Limb (tissue), 2 donors: ENCODE results near the gene NAA30.

ENCODE experiments used
- DNase-seq, 2 donors: peaks; one replicate each; pipeline ENCODE4 v3.0.0-alpha.2; 2016; ENCODE audit errors: extremely low spot score in 2 of 2

NAA30 gene

GRCh38 chr14:57392830-57393229 lies 2.4 kb downstream of the NAA30 start:
- no peak for DNase-seq

GRCh38 chr14:57400556-57401494 lies 10.4 kb downstream of the NAA30 start:
- no peak for DNase-seq

GRCh38 chr14:57401501-57401900 lies 11.1 kb downstream of the NAA30 start:
- no peak for DNase-seq

- no peak for DNase-seq
These were observed 11.9 kb downstream of the NAA30 start for GRCh38 chr14:57402173-57402852.

GRCh38 chr14:57403521-57403864 lies 13.1 kb downstream of the NAA30 start:
- no peak for DNase-seq

DNA sequence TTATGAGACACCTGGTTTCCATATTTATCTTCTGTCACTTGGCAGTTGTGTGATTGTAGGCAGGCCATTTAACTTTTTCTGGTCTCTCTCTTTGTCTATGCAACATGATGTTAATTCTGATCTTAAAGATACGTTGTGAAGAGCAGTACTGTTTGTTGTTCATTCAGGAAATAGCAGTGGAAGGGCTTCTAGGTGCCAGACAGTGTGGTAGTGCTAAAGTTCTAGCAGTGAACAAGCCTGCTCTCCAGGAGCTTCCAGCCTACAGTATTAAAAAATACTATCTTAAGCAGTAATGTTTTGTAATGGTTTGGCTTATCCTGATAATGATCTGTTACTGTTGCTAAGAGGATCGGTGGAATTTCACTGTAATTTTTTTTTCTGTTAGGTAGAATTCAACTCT lies 15.2 kb downstream of the NAA30 start:
- no peak for DNase-seq

GRCh38 chr14:57408037-57408436 lies 17.7 kb downstream of the NAA30 start:
- no peak for DNase-seq

GRCh38 chr14:57408634-57409033 lies 18.2 kb downstream of the NAA30 start:
- no peak for DNase-seq

GRCh38 chr14:57412341-57412740 lies 22.0 kb downstream of the NAA30 start:
- DNase-seq: no peak

GRCh38 chr14:57413849-57414248 lies 23.5 kb downstream of the NAA30 start:
- no peak for DNase-seq

DNA sequence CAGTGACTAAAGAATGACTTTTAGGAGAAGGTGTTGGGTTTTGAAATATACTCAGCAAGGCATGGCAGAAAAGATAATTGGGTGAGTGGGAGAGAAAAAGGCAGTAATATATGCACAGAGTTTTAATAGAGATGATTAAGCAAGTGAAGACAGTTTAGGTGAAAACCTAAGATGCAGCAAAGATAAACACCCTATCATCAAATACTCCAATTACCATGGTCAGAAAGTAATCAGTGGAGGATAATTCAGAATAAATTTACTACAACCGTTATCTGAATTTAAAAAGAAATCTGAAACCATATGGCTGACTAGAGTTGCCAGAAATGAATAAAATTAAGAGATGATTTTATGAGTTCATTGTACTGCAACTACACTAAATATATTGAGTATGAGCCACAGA lies 26.8 kb downstream of the NAA30 start:
- DNase-seq: no peak

DNA sequence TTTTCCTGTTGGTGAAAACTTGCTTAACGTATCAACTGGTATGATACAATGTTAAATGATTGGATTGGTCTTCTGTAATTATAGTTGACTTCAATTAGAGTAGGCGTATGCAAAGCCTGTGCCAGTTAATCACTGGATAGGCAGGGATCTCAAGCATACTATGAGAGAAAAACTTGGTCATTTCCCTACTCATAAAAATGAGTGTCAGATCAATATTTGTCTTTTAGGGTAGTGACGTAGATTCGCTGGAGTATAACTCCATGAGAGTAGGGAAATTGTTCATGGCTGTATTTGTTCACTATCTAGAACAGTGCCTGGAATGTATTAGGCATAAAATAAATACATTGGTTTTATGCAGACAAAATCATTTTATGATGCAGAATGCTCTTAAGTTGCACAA lies 28.6 kb downstream of the NAA30 start:
- DNase-seq: no peak

DNA sequence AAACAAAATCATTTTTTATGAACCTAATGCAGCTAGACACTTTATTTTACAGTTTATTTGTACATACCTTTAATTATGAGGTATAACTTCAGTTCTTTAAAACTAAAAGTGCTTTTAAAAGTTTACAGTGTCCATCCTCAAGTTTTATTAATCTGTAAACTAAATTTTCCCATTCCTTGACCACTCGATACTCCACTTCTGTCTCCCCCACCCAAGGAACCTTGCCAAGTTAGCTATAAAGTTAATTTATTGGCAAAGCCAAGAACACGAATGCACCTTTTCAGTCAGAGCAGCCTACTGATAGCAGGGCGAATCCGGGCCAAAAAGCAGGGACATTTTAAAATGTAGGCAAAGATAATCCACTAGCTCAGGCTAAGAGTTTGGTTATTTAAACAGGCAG lies 29.6 kb downstream of the NAA30 start:
- no peak for DNase-seq

GRCh38 chr14:57420986-57421385 lies 30.6 kb downstream of the NAA30 start:
- no peak for DNase-seq

GRCh38 chr14:57435923-57436322 lies 45.5 kb downstream of the NAA30 start:
- DNase-seq: no peak

- no peak for DNase-seq
These were observed 71.5 kb downstream of the NAA30 start for GRCh38 chr14:57461777-57462320.

DNA sequence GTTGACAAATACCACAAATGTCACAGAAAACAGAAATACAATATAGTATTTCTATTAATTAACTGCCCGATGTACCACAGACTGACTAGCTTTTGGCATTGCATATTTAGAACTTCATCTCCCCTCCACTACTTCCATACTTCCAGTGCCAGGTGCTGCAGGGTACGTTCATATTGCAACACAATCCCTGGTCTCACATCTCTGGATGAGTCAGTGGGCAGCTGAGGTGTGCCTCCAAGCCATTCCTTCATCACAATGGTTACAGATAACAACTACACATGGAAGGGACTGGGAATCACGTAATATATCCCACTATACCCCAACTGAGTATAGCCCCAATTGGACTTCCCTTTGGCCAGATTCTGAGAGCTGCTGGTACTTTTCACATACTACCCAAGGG lies 72.2 kb downstream of the NAA30 start:
- no peak for DNase-seq

DNA sequence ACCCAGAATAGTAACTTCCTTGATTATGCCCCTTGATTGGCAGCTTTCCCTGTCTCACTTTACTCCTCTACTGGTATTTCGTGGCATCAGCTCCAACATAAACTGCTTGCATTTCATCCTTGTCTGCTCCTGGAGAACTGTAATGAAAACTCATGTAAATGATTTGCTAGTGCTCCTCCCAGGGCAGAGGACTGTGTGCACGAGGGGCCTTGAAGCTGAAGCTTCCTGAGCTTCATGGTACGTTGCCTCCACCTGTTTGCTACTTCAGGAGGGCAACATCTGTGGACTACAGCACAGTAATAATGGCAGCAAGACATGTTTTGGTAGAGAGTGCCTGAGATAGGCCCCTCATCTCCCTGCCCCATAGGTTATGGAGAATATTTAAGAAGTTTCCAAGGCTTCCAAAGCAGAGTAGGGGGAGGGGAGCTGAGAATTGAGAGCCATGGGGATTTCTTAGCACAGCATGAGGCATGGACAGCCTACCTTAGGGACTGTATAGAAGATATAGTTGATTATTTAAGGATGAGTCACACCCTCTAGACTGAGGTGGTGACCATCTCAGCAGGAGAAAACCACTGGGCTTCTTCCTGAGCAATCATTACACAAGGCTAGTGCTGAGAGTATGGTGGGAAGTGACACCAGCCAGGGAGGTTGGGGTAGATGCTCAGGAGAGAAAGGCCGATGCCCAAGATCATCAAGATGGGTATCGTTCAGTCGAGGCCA lies 73.8 kb downstream of the NAA30 start:
- DNase-seq: no peak
